GM12873 (cell line): ENCODE data around the gene ZNF365.

ENCODE experiments used
- TF ChIP-seq, protein P1 (sequence below): IDR thresholded peaks from 2 replicates; pipeline ENCODE4 v1.5.1; 2012; ENCODE audit warnings: low read depth, mild to moderate bottlenecking, moderate library complexity, low read length, control low read depth; ENCODE audit not compliant: insufficient read depth; ENCODE audit errors: missing control alignments

ZNF365 gene

DNA sequence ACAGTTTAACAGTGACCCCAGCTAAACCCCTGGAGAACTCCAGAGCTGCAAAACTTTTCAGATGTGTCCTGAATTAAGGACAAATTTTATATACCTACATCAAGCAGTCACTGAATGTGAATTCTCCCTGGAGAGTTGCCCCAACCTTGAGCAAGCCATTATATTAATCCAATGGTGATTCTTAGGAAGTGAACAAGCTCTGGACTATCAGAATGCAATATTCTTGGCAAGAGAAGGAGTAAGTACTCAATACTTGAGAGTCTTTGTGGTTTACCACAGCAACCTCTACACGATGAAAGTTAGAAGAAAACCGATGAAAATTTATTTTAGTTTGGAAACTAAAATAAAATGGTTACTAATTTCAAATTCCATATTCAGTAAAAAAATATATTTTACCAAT lies 19.3 kb upstream of the ZNF365 start:
- TF ChIP-seq, protein P1, sequence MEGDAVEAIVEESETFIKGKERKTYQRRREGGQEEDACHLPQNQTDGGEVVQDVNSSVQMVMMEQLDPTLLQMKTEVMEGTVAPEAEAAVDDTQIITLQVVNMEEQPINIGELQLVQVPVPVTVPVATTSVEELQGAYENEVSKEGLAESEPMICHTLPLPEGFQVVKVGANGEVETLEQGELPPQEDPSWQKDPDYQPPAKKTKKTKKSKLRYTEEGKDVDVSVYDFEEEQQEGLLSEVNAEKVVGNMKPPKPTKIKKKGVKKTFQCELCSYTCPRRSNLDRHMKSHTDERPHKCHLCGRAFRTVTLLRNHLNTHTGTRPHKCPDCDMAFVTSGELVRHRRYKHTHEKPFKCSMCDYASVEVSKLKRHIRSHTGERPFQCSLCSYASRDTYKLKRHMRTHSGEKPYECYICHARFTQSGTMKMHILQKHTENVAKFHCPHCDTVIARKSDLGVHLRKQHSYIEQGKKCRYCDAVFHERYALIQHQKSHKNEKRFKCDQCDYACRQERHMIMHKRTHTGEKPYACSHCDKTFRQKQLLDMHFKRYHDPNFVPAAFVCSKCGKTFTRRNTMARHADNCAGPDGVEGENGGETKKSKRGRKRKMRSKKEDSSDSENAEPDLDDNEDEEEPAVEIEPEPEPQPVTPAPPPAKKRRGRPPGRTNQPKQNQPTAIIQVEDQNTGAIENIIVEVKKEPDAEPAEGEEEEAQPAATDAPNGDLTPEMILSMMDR = no peak

DNA sequence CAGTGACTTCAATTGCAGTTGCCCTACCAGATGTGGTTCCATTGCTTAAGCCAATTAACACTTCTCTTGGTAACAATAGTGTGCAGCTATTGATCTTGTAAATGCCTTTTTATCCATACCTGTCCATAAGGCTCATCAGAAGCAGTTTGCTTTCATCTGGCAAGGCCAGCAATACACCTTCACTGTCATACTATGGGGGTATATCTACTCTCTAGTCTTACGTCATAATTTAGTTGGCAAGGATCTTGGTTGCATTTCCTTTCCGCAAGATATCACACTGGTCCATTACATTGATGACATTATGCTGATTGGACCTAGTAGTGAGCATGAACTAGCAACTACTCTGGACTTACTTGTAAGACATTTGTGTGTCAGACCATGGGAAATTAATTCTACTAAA lies 17.7 kb upstream of the ZNF365 start:
- TF ChIP-seq, protein P1 = no peak

DNA sequence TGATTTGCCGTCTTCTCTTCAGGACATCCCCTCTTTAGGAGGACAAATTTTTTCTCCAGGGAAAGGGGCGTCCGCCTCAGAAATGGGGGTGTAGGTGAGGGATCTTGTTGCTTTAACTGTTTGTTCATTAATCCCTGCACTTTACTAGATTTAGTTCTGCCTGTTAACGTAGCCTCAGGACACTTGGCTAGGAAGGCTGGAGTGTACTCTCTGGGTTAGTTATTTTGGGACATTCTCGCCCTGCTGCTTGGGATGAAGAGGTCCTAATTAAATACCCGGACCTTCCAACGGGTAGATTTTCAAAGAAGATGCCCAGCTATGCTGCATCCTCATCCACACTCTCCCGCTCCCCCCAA lies 552 bp upstream of the ZNF365 start:
- TF ChIP-seq, protein P1 = no peak

DNA sequence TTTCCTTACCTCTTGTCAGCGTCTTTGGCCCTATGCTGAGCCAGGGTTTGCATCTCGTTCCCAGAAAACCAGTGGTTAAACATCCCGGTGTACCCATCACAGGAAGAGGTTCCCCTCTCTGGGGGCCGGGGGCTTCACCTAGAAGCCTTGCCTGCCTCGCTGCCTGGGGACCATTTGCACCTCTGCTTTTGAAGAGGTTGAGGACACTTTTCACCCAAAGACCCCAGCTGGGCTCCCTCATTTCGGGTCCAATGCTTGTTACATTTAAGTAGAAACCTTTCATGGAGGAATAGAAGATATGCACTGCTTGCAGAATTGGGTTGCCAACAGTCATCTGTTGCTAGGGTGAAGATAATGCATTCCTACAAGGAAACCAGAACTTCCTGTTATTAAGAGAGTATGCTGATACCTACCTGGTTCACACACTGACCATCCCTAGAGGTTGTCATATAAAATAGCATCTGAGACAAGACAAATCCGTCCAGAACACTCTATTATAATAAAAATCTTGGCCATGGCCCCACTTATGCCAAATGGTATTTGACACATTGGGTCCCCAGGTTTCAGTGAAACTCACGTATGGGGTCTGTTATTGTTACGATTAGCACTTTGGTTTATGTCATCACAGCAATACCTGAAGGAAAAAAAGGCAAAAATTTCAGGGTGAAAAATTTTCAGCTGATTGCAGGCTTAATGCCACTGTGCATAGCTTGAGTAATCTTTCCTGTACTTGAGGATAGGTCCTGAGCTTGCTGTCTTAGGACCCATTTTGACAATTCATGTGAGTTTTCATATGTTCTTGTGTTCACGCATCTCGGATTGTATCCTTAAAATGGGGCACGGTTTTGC lies 917 bp downstream of the ZNF365 start:
- TF ChIP-seq, protein P1 = no peak

DNA sequence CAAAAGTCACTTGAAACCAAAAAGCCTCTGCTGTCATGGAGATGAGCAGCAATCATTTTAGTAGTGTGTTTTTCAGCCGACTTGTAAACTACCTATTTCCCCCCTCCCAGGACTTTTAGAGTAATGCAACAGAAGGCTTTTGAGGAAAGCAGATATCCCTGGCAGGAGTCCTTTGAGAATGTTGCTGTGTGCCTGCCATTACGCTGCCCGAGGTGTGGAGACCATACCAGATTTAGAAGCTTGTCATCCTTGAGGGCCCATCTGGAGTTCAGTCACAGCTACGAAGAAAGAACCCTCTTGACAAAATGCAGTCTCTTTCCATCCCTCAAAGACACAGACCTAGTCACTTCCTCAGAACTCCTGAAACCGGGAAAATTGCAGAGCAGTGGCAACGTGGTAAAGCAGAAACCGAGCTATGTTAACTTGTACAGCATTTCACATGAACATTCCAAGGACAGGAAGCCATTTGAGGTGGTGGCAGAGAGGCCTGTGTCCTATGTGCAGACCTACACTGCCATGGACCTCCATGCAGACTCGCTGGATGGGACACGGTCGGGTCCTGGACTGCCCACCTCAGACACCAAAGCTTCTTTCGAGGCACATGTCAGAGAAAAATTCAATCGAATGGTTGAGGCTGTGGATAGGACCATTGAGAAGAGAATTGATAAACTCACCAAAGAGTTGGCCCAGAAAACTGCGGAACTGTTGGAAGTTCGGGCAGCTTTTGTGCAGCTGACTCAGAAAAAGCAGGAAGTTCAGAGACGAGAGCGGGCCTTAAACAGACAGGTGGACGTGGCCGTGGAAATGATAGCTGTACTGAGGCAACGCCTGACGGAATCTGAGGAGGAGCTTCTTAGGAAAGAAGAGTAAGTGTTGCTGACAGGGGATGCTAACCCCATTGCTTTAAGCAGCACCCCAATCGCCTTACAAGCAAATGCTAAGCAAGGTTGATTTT lies 2.2 kb downstream of the ZNF365 start:
- TF ChIP-seq, protein P1 = no peak

DNA sequence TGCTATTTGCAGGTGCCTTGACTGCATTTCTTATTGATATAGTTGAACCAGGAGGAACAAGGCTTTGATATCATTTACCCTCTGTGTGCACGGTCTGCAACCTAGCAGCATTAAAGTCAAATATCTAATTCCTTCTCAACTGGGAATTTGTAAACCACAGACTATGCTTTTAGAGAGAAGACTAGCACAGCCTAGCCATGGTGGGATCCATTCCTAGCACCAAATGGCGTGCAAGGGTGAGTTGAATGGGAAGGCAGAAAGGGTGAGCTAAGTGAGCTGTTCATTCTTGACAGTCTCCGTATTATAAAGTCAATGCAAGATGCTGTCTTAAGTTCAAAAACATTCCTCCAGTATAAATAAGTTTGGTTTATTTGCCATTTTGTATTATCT lies 2.9 kb downstream of the ZNF365 start:
- TF ChIP-seq, protein P1 = no peak

DNA sequence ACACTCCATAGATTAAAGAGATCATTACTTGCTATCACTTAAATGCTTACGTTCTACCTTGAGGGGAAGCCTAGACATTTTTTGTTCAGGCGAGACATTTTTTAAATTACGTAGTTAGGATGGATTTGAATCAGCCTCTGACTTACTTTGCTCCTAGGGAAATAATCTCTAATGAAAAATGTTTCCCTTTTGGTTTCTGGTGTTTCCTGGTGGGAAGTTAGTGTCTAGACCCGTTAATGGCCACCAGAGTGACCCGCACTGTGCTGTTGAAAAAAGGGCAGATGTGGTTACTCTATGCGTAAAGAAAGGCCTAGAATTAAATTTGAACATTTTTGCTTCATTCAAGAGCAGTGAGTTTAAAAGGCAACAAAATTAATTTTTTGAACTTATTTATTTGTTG lies 3.8 kb downstream of the ZNF365 start:
- TF ChIP-seq, protein P1 = no peak
